ENCODE data around the gene ZNF19.
"Not testable (repeated sequence)": the region's sequence is repeated elsewhere in the genome, so short reads cannot be mapped to it uniquely, and the experiment has no call there.

Gene ZNF19

DNA sequence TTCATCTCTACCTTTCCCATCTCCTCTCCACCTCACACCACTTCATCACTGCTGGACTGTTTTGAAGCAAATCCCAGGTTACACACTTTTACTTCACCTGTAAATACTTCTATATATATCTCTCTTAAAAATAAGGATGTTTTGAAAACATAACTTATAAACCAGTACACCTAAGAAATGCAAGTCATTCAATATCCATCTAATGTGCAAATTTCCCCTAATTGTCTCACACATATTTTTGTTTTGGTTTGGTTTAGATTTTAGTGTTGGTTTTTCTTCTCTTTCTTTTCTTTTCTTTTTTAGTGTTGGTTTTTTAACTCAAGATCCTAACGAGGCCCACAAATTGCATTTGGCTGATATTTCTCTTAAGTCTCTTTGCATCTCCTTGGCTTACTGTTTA lies 17.9 kb upstream of the ZNF19 start:
- no peak overlapping the region for H3K9ac ChIP-seq (ENCODE audit: low read length)
- no CpG with 5 or more reads among the region's 1 CpG for WGBS (ENCODE audit: extremely low coverage, insufficient coverage, insufficient read length)

GRCh38 chr16:71504901-71505300 lies 15.8 kb upstream of the ZNF19 start:
- Histone ChIP-seq H3K79me1 (ENCODE audit: low read length) (no peaks in the 10 kb centered on the region), H2BK5ac (ENCODE audit: low read depth, low read length, poor library complexity) (no peak overlapping the region), H3K18ac (ENCODE audit: low read length) (no peak overlapping the region), H3K79me2 (ENCODE audit: control insufficient read depth, insufficient read depth, low read length, poor library complexity) (no peaks in the 10 kb centered on the region), H3K23ac (ENCODE audit: low read length) (no peak overlapping the region), H2AFZ (ENCODE audit: insufficient read depth, low read length, poor library complexity) (no peak overlapping the region), H4K8ac (ENCODE audit: low read depth, low read length) (no peak overlapping the region), H2BK12ac (ENCODE audit: low read length) (no peak overlapping the region), H3K4me1 (ENCODE audit: control insufficient read depth in 1 of 2, insufficient read depth in 2 of 2, low read length in 2 of 2) (no peaks in the 10 kb centered on the region), H3K4ac (ENCODE audit: low read depth, low read length) (no peak overlapping the region), H4K91ac (ENCODE audit: low read depth, low read length) (no peak overlapping the region), H4K12ac (ENCODE audit: low read depth, low read length) (no peak overlapping the region), H3K14ac (ENCODE audit: low read length) (no peak overlapping the region), H3K9ac (ENCODE audit: low read length) (no peak overlapping the region), H3K4me2 (ENCODE audit: low read length) (no peak overlapping the region), H2AK5ac (ENCODE audit: low read length) (no peak overlapping the region), H3K27me3 (ENCODE audit: insufficient read depth, low read length) (no peaks in the 10 kb centered on the region), H3K36me3 (ENCODE audit: control insufficient read depth in 1 of 2, insufficient read depth in 2 of 2, low read length in 2 of 2) (no peaks in the 10 kb centered on the region), H3K4me3 (ENCODE audit: low read depth, low read length) (no peak overlapping the region), H3K9me3 (ENCODE audit: insufficient read depth, low read depth, low read length) (no peaks in the 10 kb centered on the region), H2BK120ac (ENCODE audit: insufficient read depth, low read length, poor library complexity) (no peak overlapping the region), H3K27ac (ENCODE audit: low read depth, low read length) (no peak overlapping the region)
- no CpG with 5 or more reads among the region's 5 CpGs for WGBS (ENCODE audit: extremely low coverage, insufficient coverage, insufficient read length)
- peak; percentile 51 to 72 for DNase-seq

More for the DNA sequence above, 17.9 kb upstream of the ZNF19 start:
- Histone ChIP-seq H3K27ac (ENCODE audit: low read depth, low read length) (no peak overlapping the region), H2BK12ac (ENCODE audit: low read length) (no peak overlapping the region), H2AFZ (ENCODE audit: insufficient read depth, low read length, poor library complexity) (no peak overlapping the region), H3K4me1 (ENCODE audit: control insufficient read depth in 1 of 2, insufficient read depth in 2 of 2, low read length in 2 of 2) (no peaks in the 10 kb centered on the region), H3K4me3 (ENCODE audit: low read depth, low read length) (no peak overlapping the region), H3K14ac (ENCODE audit: low read length) (no peak overlapping the region), H3K23ac (ENCODE audit: low read length) (no peak overlapping the region), H3K18ac (ENCODE audit: low read length) (no peak overlapping the region), H3K9me3 (ENCODE audit: insufficient read depth, low read depth, low read length) (no peaks in the 10 kb centered on the region), H3K27me3 (ENCODE audit: insufficient read depth, low read length) (no peaks in the 10 kb centered on the region), H3K4me2 (ENCODE audit: low read length) (no peak overlapping the region), H3K79me2 (ENCODE audit: control insufficient read depth, insufficient read depth, low read length, poor library complexity) (no peaks in the 10 kb centered on the region), H2BK5ac (ENCODE audit: low read depth, low read length, poor library complexity) (no peak overlapping the region), H2BK120ac (ENCODE audit: insufficient read depth, low read length, poor library complexity) (no peak overlapping the region), H4K12ac (ENCODE audit: low read depth, low read length) (no peak overlapping the region), H4K8ac (ENCODE audit: low read depth, low read length) (no peak overlapping the region), H3K79me1 (ENCODE audit: low read length) (no peaks in the 10 kb centered on the region), H4K91ac (ENCODE audit: low read depth, low read length) (no peak overlapping the region), H2AK5ac (ENCODE audit: low read length) (no peak overlapping the region), H3K4ac (ENCODE audit: low read depth, low read length) (no peak overlapping the region), H3K36me3 (ENCODE audit: control insufficient read depth in 1 of 2, insufficient read depth in 2 of 2, low read length in 2 of 2) (no peaks in the 10 kb centered on the region)
- no peak for DNase-seq

- DNase-seq; H3K27ac ChIP-seq (ENCODE audit: low read depth, low read length); H2AFZ ChIP-seq (ENCODE audit: insufficient read depth, low read length, poor library complexity); H3K18ac ChIP-seq (ENCODE audit: low read length); H4K91ac ChIP-seq (ENCODE audit: low read depth, low read length); H3K27me3 ChIP-seq (ENCODE audit: insufficient read depth, low read length); H3K79me1 ChIP-seq (ENCODE audit: low read length); H3K9ac ChIP-seq (ENCODE audit: low read length); H4K8ac ChIP-seq (ENCODE audit: low read depth, low read length); H3K23ac ChIP-seq (ENCODE audit: low read length); H2AK5ac ChIP-seq (ENCODE audit: low read length); H3K4ac ChIP-seq (ENCODE audit: low read depth, low read length); H2BK5ac ChIP-seq (ENCODE audit: low read depth, low read length, poor library complexity); H3K14ac ChIP-seq (ENCODE audit: low read length); H3K79me2 ChIP-seq (ENCODE audit: control insufficient read depth, insufficient read depth, low read length, poor library complexity); H4K12ac ChIP-seq (ENCODE audit: low read depth, low read length); H3K9me3 ChIP-seq (ENCODE audit: insufficient read depth, low read depth, low read length); H3K36me3 ChIP-seq (ENCODE audit: control insufficient read depth in 1 of 2, insufficient read depth in 2 of 2, low read length in 2 of 2); H3K4me3 ChIP-seq (ENCODE audit: low read depth, low read length); H3K4me1 ChIP-seq (ENCODE audit: control insufficient read depth in 1 of 2, insufficient read depth in 2 of 2, low read length in 2 of 2); H3K4me2 ChIP-seq (ENCODE audit: low read length); H2BK120ac ChIP-seq (ENCODE audit: insufficient read depth, low read length, poor library complexity); H2BK12ac ChIP-seq (ENCODE audit: low read length): not testable (repeated sequence)
- no CpG with 5 or more reads among the region's 7 CpGs for WGBS (ENCODE audit: extremely low coverage, insufficient coverage, insufficient read length)
Observed at GRCh38 chr16:71504051-71504450, 14.9 kb upstream of the ZNF19 start.

- Histone ChIP-seq H3K27ac (ENCODE audit: low read depth, low read length) (no peak overlapping the region), H2BK12ac (ENCODE audit: low read length) (no peak overlapping the region), H3K14ac (ENCODE audit: low read length) (no peak overlapping the region), H2AK5ac (ENCODE audit: low read length) (no peak overlapping the region), H3K4me1 (ENCODE audit: control insufficient read depth in 1 of 2, insufficient read depth in 2 of 2, low read length in 2 of 2) (no peaks in the 10 kb centered on the region), H3K79me1 (ENCODE audit: low read length) (no peaks in the 10 kb centered on the region), H4K8ac (ENCODE audit: low read depth, low read length) (no peak overlapping the region), H3K18ac (ENCODE audit: low read length) (no peak overlapping the region), H3K36me3 (ENCODE audit: control insufficient read depth in 1 of 2, insufficient read depth in 2 of 2, low read length in 2 of 2) (no peaks in the 10 kb centered on the region), H3K4me2 (ENCODE audit: low read length) (no peak overlapping the region), H3K9me3 (ENCODE audit: insufficient read depth, low read depth, low read length) (no peaks in the 10 kb centered on the region), H2BK5ac (ENCODE audit: low read depth, low read length, poor library complexity) (no peak overlapping the region), H3K4me3 (ENCODE audit: low read depth, low read length) (no peak overlapping the region), H4K12ac (ENCODE audit: low read depth, low read length) (no peak overlapping the region), H3K23ac (ENCODE audit: low read length) (no peak overlapping the region), H3K79me2 (ENCODE audit: control insufficient read depth, insufficient read depth, low read length, poor library complexity) (no peaks in the 10 kb centered on the region), H4K91ac (ENCODE audit: low read depth, low read length) (no peak overlapping the region), H3K9ac (ENCODE audit: low read length) (no peak overlapping the region), H3K4ac (ENCODE audit: low read depth, low read length) (no peak overlapping the region), H2AFZ (ENCODE audit: insufficient read depth, low read length, poor library complexity) (no peak overlapping the region), H2BK120ac (ENCODE audit: insufficient read depth, low read length, poor library complexity) (no peak overlapping the region), H3K27me3 (ENCODE audit: insufficient read depth, low read length) (no peaks in the 10 kb centered on the region)
- no CpG with 5 or more reads among the region's 3 CpGs for WGBS (ENCODE audit: extremely low coverage, insufficient coverage, insufficient read length)
- DNase-seq = no peak
Observed at GRCh38 chr16:71501547-71501946, 12.4 kb upstream of the ZNF19 start.

Data from trophoblast cell (in vitro differentiated cells and primary cell).